HG03457 (cell line): ENCODE measurements around the gene HDAC5.
"Not testable (repeated sequence)": the region's sequence is repeated elsewhere in the genome, so short reads cannot be mapped to it uniquely, and the experiment has no call there.

Experiments used
- ATAC-seq: cut with Tn5 transposase; IDR thresholded peaks from one replicate; pipeline ENCODE4 v1.9.1; 2021; ENCODE audit warnings: moderate number of reproducible peaks; ENCODE audit not compliant: unreplicated experiment

HDAC5 gene

DNA sequence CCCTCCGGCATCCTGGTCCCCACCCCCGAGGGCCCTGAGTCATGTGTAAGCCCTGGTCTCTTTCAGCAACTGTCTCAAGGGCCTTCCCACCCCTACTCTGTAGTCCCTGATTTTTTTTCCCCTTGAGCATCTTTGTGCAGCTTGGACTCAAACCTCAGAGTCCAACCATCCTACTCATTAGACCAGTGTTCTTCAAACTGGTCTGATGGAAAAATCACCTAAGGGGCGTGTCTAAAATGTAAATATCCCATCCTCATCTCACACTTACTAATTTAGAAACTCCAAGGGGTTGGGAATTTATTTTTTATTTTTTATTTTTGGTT, 52.3 kb downstream of the HDAC5 start:
- ATAC-seq, result no peak

DNA sequence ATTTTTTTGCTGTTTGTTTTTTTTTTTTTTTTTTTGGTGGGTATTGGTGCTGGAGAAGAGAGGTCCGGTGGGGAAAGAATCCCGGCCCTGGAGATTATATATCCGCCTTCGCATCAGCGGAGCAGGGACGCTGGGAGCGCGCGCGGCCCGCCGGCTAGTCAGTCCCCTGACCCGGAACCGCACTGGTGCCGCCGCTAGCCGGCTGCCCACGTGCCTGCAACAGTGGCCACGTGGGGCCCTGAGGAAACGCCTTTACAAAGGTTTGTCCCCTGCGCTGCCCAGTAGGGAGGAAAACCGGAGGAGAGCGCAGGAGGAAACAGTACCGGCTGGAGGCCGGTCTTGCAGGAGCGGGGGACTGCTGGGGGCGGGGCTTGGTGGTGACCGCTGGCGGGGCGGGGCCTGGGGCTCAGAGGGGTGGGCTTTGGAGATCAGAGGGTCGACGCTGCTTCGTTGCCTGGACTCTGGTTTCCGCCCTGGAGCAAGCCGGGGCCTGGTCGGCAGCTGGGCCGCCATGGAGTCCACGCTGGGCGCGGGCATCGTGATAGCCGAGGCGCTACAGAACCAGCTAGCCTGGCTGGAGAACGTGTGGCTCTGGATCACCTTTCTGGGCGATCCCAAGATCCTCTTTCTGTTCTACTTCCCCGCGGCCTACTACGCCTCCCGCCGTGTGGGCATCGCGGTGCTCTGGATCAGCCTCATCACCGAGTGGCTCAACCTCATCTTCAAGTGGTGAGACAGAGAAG, 52.8 kb downstream of the HDAC5 start, which contains the start of gene G6PC3:
Gene G6PC3 (plus strand): TSS at position 281 of the 743 bp plus-strand sequence. CDS start 231 bp downstream, at position 512.
- ATAC-seq, result peak; percentile 49

DNA sequence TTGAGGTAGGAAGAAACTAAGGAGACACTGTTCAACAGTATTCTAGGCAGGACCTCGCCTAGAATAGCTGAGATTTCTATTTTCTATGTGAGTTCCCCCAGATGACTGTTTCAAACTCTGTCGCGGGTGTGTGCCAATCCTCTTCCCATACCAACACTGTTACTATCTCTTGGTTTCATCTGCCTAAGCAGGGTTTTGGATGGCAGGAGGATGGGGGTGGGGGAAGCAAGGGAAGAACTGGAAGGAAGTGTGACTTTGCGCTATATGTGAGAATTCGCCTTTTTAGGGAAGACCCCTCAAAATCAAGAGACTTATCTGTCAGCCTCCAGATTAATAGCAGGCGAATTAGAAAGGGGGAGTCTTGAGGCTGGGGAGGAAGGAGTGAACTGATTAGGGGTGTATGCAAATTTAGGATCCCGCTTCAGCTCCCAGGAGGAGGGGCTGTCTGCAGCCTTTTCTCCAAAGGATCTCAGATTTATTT, 53.4 kb downstream of the HDAC5 start:
- ATAC-seq, result no peak

DNA sequence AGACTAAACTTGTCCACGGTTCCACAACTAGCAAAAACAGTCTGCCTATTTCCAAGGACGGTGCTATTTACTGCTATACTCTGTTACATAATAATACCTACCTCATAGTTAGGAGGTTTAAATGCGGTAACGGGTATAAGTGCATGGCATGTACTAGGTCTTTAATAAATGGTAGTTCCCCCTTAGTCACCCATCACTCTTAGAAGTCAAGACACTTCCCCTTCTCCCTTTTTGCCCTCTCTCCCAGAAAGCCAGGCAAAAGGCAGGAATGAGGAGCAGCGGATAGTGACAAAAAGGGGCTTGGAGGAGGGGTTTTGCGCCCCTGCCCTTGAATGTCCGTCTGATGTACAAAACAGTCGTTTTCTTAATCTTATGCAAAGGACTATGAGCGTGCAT, 55.9 kb downstream of the HDAC5 start:
- ATAC-seq, result no peak

DNA sequence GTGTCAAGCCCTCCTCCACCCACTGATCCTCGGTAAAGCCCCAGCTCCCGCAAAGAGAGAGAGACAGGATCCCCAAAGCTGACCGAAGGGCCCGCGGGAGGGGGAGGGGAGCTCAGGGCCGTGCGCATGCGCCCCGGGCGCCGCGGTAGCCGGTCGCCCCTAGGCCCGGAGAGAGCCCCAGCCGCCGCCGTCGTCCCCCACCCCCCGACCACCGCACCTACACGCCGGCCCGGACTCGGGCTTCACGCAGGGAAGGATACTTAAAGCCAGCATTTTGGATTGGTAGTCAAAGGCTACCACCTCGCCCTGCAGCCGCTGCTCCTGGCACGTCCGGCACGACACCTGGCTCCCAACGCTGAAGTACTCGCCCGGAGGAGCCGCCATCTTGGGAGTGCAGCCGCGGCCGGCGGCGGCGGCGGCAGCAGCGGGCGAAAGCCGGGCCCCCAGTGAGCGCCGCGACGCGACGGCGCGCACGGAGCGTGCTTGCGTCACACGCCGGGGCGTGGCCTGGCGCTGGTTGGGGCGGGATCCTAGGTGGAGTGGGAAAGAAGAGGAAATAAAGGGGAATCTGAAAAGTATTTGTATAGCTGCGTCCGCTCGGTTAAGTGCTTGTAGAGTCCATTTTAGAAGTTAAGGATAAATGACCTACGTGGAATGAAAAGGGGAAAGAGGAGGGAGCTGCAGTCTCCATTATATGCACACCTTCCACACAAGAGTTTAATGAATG, 57.1 kb downstream of the HDAC5 start, which contains the start of gene LSM12:
Gene LSM12 (minus strand): TSS at position 468 of the 727 bp plus-strand sequence. CDS start 84 bp downstream, at position 384.
- ATAC-seq, result peak; percentile 41

DNA sequence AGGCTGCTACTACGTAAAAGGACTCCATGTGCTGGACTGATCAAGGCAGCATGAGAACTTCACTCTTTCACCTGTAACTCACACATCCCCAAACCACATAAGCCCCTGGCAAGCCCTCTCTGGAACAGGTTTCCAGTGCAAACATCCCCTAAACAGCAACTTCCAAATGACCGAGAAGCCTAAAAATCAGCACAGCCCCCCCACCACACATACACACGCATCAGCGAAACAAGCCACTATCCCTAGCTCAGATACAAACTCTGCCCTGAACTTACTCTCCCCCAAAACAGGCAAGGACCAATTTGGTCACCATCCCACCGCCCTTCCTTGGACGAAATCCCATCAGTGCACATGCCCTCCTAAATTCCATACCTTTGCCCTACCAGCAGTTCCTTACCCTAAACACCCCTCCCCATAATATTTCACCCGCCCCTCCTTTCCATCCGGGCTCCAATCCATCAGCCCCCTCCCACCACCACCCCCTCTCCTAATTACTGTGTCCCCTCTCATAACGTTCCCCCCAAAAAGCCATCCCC, 57.7 kb downstream of the HDAC5 start:
- ATAC-seq, result no peak

DNA sequence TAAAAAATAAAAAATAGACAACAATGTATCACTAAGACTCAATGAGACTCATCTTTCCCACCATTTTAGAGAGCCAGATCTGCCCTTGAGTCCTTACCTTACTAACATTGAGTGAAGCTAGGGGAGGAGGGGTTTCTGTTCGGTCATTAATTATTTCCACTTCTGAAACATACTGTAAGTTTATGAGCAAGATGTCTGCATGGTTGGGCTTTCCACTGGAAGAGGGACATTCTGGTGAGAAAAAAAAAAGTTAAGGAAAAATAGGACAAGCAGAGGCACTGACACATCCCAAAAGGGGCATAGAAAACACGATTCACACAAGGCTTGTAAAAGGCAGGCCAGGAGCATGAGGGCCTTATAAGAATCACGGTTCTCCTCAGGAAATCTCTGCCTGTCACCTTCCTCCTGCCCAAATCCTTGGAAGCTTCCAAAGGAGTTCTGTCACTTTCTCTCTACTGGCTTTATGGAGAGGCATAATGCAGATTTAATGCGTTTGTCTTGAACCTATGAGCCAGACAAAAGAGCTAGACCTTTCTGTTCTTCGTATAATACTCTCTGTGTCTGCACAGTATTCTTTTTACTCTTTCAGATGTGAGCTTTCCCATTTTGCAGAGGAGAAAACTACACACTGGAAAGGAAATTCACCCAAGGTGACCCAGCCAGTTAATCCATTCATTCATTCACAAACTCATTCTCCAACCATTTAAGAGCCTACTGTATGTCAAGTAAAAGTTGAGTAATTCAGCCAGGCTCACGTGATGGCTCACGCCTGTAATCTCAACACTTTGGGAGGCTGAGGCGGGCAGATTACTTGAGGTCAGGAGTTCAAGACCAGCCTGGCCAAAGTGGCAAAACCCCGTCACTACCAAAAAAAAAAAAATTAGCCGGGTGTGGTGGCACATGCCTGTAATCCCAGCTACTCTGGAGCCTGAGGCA, 59.5 kb downstream of the HDAC5 start:
- ATAC-seq, result no peak

DNA sequence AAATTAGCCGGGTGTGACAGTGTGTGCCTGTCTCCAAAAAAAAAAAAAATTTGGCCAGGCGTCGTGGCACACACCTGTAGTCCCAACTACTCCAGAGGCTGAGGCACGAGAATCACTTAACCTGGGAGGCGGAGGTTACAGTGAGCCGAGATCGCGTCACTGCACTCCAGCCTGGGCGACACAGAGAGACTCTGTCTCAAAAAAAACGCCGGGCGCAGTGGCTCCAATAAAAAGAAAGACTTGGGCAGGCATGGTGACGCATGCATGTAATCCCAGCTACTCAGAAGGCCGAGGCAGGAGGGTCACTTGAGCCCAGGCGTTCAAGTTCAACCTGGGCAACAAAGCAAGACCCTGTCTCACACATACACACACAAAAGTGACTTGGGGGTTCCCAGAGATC, 60.6 kb downstream of the HDAC5 start:
- ATAC-seq, result no peak

DNA sequence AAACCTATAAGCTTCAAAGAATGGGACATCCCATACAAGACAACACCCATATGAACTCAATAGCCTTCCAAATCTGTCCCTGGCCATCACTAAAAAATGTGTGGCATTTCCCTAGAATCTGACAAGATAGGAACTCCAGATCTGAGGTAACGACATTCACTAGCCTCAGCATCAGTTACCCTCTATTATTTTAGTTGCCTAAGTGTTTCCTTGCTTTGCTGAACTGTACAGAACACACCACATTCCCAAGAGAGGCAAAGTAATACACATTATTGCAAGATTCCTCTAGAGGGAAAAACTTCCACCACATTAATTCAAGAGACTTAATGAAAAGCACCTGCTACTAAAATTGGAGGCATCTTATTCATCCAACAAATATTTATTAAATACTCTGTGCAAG, 62.0 kb downstream of the HDAC5 start:
- no peak for ATAC-seq

DNA sequence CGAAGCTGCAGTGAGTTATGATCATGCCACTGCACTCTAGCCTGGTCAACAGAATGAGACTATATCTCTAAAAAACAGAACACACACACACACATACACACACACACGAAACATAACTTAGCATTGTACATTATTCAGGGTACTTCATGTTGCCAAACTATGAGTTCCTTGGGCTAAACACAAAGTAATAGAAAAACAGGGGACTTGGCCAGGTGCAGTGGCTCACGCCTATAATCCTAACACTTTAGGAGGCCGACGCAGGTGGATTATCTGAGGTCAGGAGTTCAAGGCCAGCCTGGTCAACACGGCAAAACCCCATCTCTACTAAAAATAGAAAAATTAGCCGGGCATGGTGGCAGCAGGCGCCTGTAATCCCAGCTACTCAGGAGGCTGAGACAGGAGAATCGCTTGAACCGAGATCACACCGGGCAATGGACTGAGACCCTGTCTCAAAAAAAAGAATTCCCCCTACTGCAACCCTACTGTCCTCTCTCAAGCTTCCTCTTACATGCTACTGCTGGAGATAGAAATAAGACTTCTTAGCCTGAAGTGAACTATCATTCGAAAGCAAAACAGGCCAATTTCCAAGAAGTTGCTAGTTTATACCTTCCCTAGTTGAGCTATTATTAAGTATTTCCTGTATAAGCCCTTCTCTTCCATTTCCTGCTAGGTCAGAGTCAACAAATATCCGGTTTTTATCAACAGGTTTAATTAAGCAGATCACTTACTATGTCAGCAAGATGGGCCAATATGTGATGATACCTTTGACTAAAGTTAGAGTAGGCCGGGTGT, 64.1 kb downstream of the HDAC5 start:
- ATAC-seq, result no peak

DNA sequence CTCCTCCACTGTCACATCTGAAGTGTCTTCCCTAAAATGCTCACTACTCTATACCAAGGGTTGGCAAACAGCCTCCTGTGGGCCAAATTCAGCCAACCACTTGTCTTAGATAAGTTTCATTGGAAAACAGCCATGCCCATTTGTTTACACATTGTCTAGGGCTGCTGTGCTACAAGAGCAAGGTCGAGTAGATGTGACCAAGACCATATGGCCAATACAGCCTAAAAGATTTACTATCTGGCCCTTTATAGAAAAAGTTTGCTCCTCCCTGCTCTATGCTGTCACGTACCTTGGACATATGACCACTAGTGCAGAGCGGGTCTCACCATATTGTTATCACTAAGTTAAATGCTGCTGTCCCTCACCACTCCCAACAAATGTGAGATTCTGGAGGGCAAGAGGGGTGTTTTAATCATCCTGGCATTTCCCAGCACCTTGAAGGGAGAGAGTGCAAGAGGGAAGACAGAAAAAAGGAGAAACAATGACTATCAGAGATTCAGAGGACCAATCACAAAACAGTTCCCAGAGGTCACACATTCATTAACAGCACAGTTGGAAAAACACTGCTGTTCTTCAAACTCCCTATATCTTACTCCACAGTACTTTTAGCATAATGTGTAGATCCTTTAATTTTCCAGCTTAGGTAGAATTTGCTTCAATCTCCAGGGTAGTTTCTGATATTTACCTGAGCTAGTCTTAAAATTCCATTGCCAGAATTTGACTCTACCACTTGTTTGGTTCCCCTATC, 70.1 kb downstream of the HDAC5 start:
- no peak for ATAC-seq

DNA sequence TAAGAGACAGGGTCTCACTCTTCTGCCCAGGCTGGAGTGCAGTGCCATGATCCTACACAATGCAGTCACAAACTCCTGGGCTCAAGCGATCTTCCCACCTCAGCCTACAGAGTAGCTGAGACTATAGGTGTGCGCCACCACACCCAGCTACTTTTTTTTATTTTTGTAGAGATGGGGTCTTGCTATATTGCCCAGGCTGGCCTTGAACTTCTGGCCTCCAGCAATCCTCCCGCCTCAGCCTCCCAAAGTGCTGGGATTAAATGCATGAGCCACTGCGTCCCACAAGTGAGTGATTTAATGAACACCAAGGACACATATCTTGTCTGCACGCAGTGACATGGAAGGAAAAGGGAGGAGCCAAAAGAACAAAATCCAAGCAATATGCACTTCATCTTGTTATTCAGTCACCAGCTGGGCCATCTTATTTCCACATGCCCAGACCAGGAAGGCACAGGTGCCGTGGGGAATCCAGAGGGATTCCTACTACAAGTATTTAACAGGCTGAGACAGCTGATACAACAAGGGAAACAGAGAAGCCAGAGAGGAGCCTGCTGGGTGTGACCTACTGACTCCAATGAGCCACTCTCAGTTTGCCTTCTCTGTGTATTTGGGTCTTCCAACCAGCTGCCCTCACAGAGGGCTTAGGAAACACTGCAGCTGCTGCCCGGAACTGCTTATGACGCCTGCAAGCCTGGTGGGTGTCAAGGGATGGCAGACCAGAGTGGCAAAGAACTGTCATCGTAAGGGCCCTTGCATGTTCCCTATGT, 74.0 kb downstream of the HDAC5 start:
- ATAC-seq, result no peak

DNA sequence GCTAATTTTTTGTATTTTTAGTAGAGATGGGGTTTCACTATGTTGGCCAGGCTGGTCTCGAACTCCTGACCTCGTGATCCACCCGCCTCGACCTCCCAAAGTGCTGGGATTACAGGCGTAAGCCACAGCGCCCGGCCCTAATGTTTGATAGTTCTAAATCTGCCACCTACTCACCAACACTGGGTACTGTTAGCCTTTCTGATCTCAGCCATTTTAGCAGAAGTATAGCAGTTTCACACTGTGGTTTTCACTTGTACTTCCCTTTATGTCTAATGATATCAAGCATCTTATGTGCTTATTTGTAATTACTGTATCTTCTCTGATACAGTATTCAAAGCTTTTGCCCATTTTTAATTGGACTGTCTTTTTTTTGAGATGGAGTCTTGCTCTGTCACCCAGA, 76.5 kb downstream of the HDAC5 start:
- not testable (repeated sequence) for ATAC-seq

DNA sequence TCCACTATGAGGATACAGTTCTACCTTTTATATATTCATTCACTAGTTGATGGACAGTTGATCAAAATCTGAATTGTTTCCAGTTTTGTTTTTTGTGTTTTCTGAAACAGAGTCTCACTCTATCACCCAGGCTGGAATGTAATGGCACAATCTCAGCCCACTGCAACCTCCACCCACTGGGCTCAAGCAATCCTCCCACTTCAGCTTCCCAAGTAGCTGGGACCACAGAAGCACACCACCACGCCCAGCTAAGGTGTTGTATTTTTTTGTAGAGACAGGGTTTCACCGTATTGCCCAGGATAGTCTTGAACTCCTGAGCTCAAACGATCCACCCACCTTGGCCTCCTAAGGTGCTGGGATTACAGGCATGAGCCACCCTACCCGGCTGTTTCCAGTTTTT, 78.0 kb downstream of the HDAC5 start:
- no peak for ATAC-seq

DNA sequence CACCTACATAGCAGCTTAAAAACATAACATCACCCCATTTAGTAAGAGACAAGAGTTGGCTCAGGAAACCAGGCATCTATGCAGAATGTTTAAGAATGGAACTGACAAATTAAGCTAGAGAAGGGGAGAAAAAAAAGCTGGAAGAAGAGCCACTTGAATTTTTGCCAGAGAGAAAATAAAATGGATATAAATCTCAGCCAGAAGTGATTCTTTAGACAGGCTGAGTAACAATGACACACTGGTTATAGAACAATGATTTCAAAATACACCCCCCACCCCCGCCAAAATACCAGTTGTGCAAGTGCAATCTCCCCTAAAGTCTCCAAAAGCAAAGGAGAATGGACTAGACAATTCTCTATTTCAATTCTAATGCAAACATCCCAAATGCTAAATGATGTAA, 79.4 kb downstream of the HDAC5 start:
- ATAC-seq, result no peak

DNA sequence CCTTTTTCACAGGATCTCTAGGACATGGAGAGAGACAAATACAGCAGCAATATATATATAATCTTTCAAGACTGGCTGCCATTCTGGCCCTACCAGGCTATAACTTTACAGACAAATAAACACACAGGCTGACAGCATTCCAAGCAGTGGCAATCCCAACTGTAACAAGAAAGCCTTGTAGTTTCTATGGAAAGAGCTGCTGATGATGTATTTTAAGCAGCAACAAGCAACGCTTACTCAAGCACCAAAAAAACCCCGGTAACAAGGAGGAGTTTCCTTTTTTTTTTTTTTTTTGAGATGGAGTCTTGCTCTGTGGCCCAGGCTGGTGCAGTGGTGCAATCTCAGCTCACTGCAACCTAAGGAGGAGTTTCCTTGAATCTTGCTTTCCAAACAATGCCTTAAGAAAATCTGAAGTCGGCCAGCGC, 80.2 kb downstream of the HDAC5 start:
- ATAC-seq, result no peak

DNA sequence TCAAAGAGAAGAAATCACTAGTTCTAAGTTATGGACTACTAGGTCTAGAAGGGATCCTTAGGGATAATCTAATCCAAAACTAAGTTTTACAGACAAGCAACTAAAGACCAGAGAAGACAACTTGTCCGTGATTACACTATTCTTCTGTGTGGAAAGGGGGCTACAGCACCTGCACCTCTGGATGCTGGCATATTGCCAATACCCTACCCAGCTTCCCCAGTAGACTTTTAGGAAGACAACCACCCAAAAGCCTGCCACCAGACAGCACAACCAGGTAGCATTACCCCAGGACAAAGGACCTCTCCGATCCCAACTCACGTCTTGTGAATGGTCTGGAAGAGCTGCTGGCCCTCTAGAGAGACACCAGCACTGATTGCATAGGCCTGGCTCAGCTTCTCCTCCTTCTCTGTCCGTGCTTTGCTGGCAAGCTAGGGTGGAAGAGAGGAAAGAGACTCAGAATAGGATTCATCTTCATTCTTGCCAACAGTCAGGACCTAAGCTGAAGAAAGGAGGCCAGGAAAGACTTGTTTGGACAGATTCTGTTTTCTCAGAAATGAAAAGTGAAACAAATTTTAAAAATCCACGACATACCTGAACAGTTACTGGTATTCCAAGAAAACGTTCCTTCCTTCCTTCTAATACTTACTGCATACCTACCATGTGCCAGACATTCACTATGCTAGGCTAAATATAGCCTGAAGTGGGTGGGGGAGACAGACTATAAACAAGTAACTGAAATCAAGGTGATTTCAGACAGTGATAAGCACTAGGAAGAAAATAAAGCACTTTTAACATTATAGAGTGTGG, 83.4 kb downstream of the HDAC5 start:
- no peak for ATAC-seq

DNA sequence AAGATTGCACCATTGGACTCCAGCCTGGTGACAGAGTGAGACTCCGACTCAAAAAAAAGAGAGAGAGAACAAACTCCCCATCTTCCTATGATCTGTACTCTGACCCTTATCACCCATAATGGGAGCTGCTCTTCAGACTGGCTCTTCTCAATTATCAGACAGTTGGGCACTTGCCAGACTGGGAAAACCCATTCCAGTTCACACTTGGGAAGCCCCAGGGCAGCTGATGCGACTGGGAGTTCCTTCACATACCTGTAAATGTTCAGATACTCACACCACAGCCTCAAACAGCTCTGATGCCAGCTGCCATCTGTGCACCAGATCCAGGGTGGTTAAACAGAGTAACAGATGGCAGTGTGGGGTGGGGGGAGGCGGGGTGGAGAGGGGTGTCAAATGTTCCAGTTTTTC, 84.8 kb downstream of the HDAC5 start:
- no peak for ATAC-seq
